ENCODE results near the gene HMBS.

HMBS gene

GRCh38 chr11:119084663-119085436, at the start of gene HMBS (continued):
- TF ChIP-seq ZNF280D (tag by site-specific recombination; IDR thresholded peaks at IDR 0.05) (no peak), ZNF837 (tag by site-specific recombination; IDR thresholded peaks at IDR 0.05) (no peak), ZNF76 (tag by site-specific recombination; IDR thresholded peaks at IDR 0.05; ENCODE audit: borderline replicate concordance, low read depth) (peak; percentile 27; the same call in 1 of the 2 replicates), ZNF670 (tag by site-specific recombination; IDR thresholded peaks at IDR 0.05; ENCODE audit: low read depth) (no peak), ZNF707 (tag by site-specific recombination; IDR thresholded peaks at IDR 0.05) (no peak), ZNF214 (tag by site-specific recombination; IDR thresholded peaks at IDR 0.05; ENCODE audit: borderline replicate concordance) (no peak), ZFHX2 (tag by site-specific recombination; conservative IDR thresholded peaks at IDR 0.05) (no peak), TCF7L2 (IDR thresholded peaks at IDR 0.05; ENCODE audit: borderline replicate concordance, low read depth, low read length) (no peak), ZNF596 (tag by site-specific recombination; IDR thresholded peaks at IDR 0.05) (no peak), ZNF555 (tag by site-specific recombination; conservative IDR thresholded peaks at IDR 0.05) (no peak), ZNF692 (tag by site-specific recombination; IDR thresholded peaks at IDR 0.05) (0 out of 2 replicates have a peak, but pooled peaks have one; percentile 17), SCRT1 (tag by site-specific recombination; IDR thresholded peaks at IDR 0.05; ENCODE audit: borderline replicate concordance) (no peak), GFI1B (tag by site-specific recombination; IDR thresholded peaks at IDR 0.05) (no peak), TSHZ1 (tag by site-specific recombination; IDR thresholded peaks at IDR 0.05; ENCODE audit: borderline replicate concordance) (no peak), SETDB1 (IDR thresholded peaks at IDR 0.05; ENCODE audit: insufficient read length, low read length) (no peak), MYNN (tag by site-specific recombination; IDR thresholded peaks at IDR 0.05; ENCODE audit: borderline replicate concordance) (no peak), ZNF580 (tag by site-specific recombination; IDR thresholded peaks at IDR 0.05) (no peak), KLF8 (tag by site-specific recombination; IDR thresholded peaks at IDR 0.05) (0 out of 2 replicates have a peak, but pooled peaks have one; percentile 32), ZBTB7A (tag by site-specific recombination; IDR thresholded peaks at IDR 0.05; ENCODE audit: low read depth) (no peak), ZNF24 (tag by site-specific recombination; IDR thresholded peaks at IDR 0.05) (no peak)
- TF ChIP-seq, protein P1, sequence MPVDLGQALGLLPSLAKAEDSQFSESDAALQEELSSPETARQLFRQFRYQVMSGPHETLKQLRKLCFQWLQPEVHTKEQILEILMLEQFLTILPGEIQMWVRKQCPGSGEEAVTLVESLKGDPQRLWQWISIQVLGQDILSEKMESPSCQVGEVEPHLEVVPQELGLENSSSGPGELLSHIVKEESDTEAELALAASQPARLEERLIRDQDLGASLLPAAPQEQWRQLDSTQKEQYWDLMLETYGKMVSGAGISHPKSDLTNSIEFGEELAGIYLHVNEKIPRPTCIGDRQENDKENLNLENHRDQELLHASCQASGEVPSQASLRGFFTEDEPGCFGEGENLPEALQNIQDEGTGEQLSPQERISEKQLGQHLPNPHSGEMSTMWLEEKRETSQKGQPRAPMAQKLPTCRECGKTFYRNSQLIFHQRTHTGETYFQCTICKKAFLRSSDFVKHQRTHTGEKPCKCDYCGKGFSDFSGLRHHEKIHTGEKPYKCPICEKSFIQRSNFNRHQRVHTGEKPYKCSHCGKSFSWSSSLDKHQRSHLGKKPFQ (tag by site-specific recombination; IDR thresholded peaks at IDR 0.05), result no peak
- TF ChIP-seq, protein P2, sequence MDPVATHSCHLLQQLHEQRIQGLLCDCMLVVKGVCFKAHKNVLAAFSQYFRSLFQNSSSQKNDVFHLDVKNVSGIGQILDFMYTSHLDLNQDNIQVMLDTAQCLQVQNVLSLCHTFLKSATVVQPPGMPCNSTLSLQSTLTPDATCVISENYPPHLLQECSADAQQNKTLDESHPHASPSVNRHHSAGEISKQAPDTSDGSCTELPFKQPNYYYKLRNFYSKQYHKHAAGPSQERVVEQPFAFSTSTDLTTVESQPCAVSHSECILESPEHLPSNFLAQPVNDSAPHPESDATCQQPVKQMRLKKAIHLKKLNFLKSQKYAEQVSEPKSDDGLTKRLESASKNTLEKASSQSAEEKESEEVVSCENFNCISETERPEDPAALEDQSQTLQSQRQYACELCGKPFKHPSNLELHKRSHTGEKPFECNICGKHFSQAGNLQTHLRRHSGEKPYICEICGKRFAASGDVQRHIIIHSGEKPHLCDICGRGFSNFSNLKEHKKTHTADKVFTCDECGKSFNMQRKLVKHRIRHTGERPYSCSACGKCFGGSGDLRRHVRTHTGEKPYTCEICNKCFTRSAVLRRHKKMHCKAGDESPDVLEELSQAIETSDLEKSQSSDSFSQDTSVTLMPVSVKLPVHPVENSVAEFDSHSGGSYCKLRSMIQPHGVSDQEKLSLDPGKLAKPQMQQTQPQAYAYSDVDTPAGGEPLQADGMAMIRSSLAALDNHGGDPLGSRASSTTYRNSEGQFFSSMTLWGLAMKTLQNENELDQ (tag by site-specific recombination; IDR thresholded peaks at IDR 0.05; ENCODE audit: low read depth), result no peak
- TF ChIP-seq, protein P3, sequence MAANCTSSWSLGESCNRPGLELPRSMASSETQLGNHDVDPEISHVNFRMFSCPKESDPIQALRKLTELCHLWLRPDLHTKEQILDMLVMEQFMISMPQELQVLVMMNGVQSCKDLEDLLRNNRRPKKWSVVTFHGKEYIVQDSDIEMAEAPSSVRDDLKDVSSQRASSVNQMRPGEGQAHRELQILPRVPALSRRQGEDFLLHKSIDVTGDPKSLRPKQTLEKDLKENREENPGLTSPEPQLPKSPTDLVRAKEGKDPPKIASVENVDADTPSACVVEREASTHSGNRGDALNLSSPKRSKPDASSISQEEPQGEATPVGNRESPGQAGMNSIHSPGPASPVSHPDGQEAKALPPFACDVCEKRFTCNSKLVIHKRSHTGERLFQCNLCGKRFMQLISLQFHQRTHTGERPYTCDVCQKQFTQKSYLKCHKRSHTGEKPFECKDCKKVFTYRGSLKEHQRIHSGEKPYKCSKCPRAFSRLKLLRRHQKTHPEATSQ (tag by site-specific recombination; IDR thresholded peaks at IDR 0.05), result no peak

All from HEK293 (cell line).